Hematopoietic multipotent progenitor cell (in vitro differentiated cells): ENCODE data around the gene RRP7A. TPM values are rescaled to one million over a fixed set of nuclear protein-coding genes. Genes with fewer than 3 reads are reported as not detected.
"Not testable (repeated sequence)": the region's sequence is repeated elsewhere in the genome, so short reads cannot be mapped to it uniquely, and the experiment has no call there.

Experiments used
- DNase-seq, 3 donors: peaks; one replicate each; pipeline ENCODE4 v3.0.0-alpha.2; 2011 to 2015; ENCODE audit warnings: low read depth in 2 of 3, low spot score in 2 of 3
- total RNA-seq: library from RNA; depleted of rRNA; stranded (reverse); fragments of >200 nt; gene quantifications from one replicate; pipeline ENCODE4 v1.2.3, GENCODE V29; 2012

Gene RRP7A
- total RNA-seq, 1 donor: 28.0 TPM

- DNase-seq: not testable (repeated sequence)
Observed at GRCh38 chr22:42536634-42537033, 17.0 kb upstream of the RRP7A start.

GRCh38 chr22:42536166-42536565 lies 16.6 kb upstream of the RRP7A start:
- DNase-seq: no peak

GRCh38 chr22:42535082-42535731 lies 15.6 kb upstream of the RRP7A start:
- DNase-seq: not testable (repeated sequence)

GRCh38 chr22:42533638-42533977 lies 14.0 kb upstream of the RRP7A start:
- DNase-seq: no peak

- not testable (repeated sequence) for DNase-seq
Observed at GRCh38 chr22:42531401-42532084, 11.9 kb upstream of the RRP7A start.

- not testable (repeated sequence) for DNase-seq
Observed at GRCh38 chr22:42529435-42529834, 9.8 kb upstream of the RRP7A start.

GRCh38 chr22:42528591-42529307 lies 9.2 kb upstream of the RRP7A start:
- DNase-seq: no peak

- DNase-seq: no peak
Observed at GRCh38 chr22:42522546-42522945, 3.0 kb upstream of the RRP7A start.

GRCh38 chr22:42521228-42521546 lies 1.6 kb upstream of the RRP7A start:
- no peak for DNase-seq

GRCh38 chr22:42518638-42519524 lies 715 bp downstream of the RRP7A start:
- DNase-seq: not testable (repeated sequence)

- not testable (repeated sequence) for DNase-seq
Observed at GRCh38 chr22:42517103-42517502, 2.5 kb downstream of the RRP7A start.

- DNase-seq: no peak
Observed at GRCh38 chr22:42515896-42516295, 3.7 kb downstream of the RRP7A start.

- DNase-seq: not testable (repeated sequence)
Observed at GRCh38 chr22:42515304-42515703, 4.3 kb downstream of the RRP7A start.

- DNase-seq: not testable (repeated sequence)
Observed at GRCh38 chr22:42514331-42514730, 5.3 kb downstream of the RRP7A start.

- not testable (repeated sequence) for DNase-seq
Observed at GRCh38 chr22:42512273-42512990, 7.2 kb downstream of the RRP7A start.

- DNase-seq: no peak
Observed at GRCh38 chr22:42511401-42511891, 8.2 kb downstream of the RRP7A start.

- no peak for DNase-seq
Observed at GRCh38 chr22:42509548-42509947, 10.0 kb downstream of the RRP7A start.

- not testable (repeated sequence) for DNase-seq
Observed at GRCh38 chr22:42508975-42509364, 10.6 kb downstream of the RRP7A start.

- DNase-seq: not testable (repeated sequence)
Observed at GRCh38 chr22:42508327-42508974, 11.1 kb downstream of the RRP7A start.

GRCh38 chr22:42500836-42501179 lies 18.8 kb downstream of the RRP7A start:
- no peak for DNase-seq
